ENCODE data around the gene MARCKSL1.
A peak's percentile ranks its signal among the peaks of the same experiment; 100 is the strongest.

The MARCKSL1 gene

DNA sequence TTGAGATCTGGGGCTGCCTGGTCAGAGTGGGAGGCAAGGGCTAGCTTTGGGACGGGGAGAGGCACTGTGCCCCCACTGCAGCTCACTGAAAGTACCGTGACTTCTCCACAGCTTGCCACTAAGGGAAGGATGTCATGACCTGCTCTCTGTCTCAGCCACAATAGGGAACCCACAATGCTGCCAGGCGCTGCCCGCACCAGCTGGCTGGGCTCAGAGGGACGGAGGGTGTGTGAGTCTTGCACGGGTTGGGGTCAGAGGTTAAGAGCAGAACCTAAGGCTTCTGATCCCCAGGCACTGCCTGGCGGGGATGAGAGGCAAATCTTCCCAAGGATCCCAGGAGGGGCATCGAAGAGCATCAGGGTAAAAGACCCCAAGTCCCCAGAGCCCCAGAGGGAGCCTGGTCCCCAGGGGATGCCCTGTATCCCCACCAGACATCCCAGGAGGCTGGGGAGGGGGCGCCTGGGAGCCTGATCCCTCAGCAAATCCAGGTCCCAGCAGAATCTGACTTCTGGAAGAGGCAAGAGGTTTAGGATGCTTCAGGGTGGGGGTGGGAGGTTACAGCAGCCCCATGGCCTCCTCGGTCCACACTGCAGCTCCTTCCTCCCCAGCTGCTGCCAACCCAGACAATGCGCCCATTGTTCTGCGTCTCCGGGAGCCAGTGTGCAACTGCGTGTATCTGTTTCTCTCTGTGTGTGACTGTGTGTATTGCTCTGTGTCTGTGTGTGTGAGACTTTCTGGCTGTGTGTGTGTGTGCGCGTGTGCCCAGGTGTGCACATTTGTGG is 2.0 kb upstream of the MARCKSL1 start:
- DNase-seq (ENCODE audit: low read depth), result no peak
- H3K4me3 ChIP-seq (ENCODE audit: low read depth, low read length), result no peak overlapping the region
- in situ Hi-C loops (cut with HindIII; ENCODE audit: low sequenced_read_pairs), result no loop called here
- TF ChIP-seq, protein P1, sequence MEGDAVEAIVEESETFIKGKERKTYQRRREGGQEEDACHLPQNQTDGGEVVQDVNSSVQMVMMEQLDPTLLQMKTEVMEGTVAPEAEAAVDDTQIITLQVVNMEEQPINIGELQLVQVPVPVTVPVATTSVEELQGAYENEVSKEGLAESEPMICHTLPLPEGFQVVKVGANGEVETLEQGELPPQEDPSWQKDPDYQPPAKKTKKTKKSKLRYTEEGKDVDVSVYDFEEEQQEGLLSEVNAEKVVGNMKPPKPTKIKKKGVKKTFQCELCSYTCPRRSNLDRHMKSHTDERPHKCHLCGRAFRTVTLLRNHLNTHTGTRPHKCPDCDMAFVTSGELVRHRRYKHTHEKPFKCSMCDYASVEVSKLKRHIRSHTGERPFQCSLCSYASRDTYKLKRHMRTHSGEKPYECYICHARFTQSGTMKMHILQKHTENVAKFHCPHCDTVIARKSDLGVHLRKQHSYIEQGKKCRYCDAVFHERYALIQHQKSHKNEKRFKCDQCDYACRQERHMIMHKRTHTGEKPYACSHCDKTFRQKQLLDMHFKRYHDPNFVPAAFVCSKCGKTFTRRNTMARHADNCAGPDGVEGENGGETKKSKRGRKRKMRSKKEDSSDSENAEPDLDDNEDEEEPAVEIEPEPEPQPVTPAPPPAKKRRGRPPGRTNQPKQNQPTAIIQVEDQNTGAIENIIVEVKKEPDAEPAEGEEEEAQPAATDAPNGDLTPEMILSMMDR (IDR thresholded peaks at IDR 0.05; ENCODE audit: low read depth, low read length, missing control alignments), result no peak

DNA sequence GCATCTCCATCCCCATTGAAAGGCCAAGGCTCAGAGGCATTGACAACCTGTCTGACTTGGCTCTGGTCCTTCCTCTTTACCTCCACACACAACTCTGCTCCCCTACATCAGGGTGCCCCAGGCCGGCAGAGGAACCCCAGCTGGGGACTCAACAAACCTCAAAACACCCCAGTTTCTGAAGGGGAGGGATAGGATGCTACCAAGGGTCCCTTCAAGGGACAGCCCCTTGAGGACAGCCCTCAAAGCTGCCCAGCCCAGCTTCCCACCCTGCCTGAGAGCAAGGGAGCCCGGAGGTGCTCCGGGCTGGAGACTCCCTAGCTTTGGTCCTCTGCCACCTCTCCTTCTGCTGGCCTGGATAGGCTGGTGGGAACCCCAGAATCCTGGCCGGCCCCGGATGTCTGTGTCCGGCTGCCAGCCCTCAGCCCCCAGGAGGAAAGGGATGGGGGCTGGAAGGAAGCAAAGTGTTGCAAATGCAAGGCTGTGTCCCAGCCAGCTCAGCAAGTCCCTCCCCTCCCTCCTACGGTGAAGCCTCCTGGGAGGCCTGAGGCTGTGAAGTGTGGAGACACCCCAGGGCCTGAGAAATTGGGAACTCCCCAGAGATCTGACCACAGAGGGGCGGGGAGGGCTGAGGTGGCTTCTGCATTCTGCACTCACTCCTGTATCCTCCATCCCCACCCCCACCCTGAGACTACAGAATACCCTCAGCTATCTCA is 1.1 kb upstream of the MARCKSL1 start:
- H3K4me3 ChIP-seq (ENCODE audit: low read depth, low read length), result no peak overlapping the region
- DNase-seq (ENCODE audit: low read depth), result no peak
- TF ChIP-seq, protein P1 (IDR thresholded peaks at IDR 0.05; ENCODE audit: low read depth, low read length, missing control alignments), result no peak
- in situ Hi-C loops (cut with HindIII; ENCODE audit: low sequenced_read_pairs), result no loop called here

DNA sequence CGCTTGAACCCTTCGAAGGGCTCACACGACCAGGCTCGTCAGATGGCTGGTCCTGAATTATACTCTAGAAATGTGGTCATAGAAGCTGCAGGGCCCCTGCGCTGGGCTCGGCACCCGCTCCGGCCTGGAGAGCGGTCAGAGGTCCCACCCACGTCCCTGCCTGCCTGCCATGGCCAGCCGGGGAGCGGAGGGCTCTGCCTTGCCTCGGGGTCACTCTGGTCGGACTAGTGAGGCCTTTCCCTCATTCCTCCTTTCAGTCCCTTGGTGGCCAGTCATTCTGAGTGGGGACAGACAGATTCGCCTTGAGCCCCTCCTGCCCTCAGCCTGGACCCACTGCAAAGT is 529 bp upstream of the MARCKSL1 start:
- H3K4me3 ChIP-seq (ENCODE audit: low read depth, low read length), result peak overlapping the region; percentile 74
- TF ChIP-seq, protein P1 (IDR thresholded peaks at IDR 0.05; ENCODE audit: low read depth, low read length, missing control alignments), result no peak
- in situ Hi-C loops (cut with HindIII; ENCODE audit: low sequenced_read_pairs), result no loop called here
- no peak for DNase-seq (ENCODE audit: low read depth)

DNA sequence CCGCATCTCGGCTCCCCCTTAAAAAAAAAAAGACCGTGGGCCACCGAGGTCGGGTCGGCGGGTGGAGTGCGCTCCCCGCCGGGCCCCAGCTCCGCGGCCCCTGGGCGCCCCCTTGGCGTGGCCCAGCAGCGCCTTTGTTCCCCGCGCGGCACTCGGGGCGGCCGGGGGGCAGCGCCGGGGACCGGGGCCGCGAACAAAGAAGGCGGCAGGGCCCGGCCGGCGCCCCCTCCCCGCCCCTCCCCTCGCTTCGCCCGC is 571 bp downstream of the MARCKSL1 start:
- DNase-seq (ENCODE audit: low read depth), result no peak
- in situ Hi-C loops (cut with HindIII; ENCODE audit: low sequenced_read_pairs), result no loop called here
- TF ChIP-seq, protein P1 (IDR thresholded peaks at IDR 0.05; ENCODE audit: low read depth, low read length, missing control alignments), result no peak
- peak overlapping the region; percentile 74 for H3K4me3 ChIP-seq (ENCODE audit: low read depth, low read length)

DNA sequence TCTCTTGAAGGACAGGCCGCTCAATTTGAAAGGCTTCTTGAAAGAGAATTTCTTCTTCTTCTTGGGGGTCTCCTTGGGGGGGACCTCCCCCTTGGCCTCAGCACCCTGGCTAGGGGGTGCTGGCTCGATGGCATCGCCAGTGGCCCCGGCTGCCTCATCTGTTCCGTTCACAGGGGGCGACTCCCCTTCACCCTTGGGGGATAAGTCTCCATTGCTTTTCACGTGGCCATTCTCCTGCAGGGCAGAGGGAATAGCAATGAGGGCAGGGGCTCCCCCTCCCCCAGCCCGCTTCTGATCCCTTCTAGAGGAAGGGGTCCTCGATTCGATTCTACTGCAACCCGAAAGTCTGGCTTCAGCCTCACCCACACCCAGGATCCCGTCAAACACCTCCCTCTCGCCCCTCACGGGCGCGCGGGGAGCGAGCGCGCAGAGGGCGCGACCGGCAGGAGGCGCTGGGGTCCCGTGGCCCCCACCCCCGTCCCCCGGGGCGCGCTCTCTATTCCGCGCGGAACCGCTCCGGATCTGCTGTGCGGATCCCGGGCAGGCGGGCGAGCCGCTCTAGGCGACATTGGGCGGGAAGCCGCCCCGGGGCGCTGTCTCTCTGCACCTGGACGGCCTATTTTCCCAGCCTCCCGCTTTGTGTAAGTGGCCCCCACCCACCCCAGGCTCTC is 1.0 kb downstream of the MARCKSL1 start:
- TF ChIP-seq, protein P1 (IDR thresholded peaks at IDR 0.05; ENCODE audit: low read depth, low read length, missing control alignments), result peak; percentile 82
- in situ Hi-C loops (cut with HindIII; ENCODE audit: low sequenced_read_pairs), result no loop called here
- H3K4me3 ChIP-seq (ENCODE audit: low read depth, low read length), result peak overlapping the region; percentile 74
- DNase-seq (ENCODE audit: low read depth), result no peak

DNA sequence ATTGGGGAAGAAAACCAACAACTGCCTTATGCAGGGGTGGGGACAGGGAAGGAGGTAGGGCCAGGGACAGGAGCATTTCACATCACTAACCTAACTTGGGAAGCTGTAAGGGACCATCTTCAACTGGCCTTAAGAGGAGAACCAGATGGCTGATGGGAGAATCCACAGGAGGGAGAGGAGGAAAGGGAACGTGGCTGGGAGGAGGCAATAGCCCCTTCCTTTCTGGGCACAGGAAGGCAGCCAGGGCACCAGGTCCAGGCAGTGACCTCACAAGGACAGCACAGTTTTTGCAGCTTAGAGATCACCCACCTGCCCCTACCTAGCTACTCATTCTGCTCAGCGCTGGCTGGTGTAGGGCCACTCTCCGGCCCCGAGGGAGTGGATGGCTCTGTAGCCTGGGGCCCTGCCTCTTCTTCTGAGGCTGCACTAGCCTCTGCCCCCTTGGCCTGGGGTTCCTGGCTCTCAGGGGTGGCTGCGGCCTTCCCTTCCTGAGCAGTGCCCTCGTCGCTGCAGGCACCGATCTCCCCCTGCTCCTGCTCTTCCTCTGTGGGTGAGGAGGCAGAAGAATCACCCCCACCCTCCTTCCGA is 1.7 kb downstream of the MARCKSL1 start:
- TF ChIP-seq, protein P1 (IDR thresholded peaks at IDR 0.05; ENCODE audit: low read depth, low read length, missing control alignments), result no peak
- in situ Hi-C loops (cut with HindIII; ENCODE audit: low sequenced_read_pairs), result no loop called here
- no peak for DNase-seq (ENCODE audit: low read depth)
- H3K4me3 ChIP-seq (ENCODE audit: low read depth, low read length), result peak overlapping the region; percentile 74
